OCI-LY7 (cell line): ENCODE results near the gene GALNT1. TPM values are rescaled to one million over a fixed set of nuclear protein-coding genes. Genes with fewer than 3 reads are reported as not detected.

Experiments used
- BruUV-seq: library from RNA; stranded (reverse); fragments of 400-500 nt; replicated peaks from 2 replicates; lab custom pipeline; 2021; lab: Mats Ljungman, UMichigan
- CTCF ChIA-PET: fragments of 300-600 bp; sonication (Branson Sonifier 250); formaldehyde crosslinking; loops from one replicate; lab custom pipeline; 2022; ENCODE audit warnings: antibody characterized with exemption; ENCODE audit not compliant: unreplicated experiment; lab: Charles Lee
- POLR2A ChIA-PET: fragments of 300-600 bp; sonication (Branson Sonifier 250); formaldehyde crosslinking; loops from one replicate; lab custom pipeline; 2022; ENCODE audit warnings: antibody characterized with exemption; lab: Charles Lee
- DNase-seq: peaks from one replicate; pipeline ENCODE4 v3.0.0-alpha.2; 2015; ENCODE audit warnings: low spot score
- H2AFZ ChIP-seq: fragments of 200-600 bp; sonication (generic), shearing (Covaris generic); 2 replicates; pipeline ENCODE4 v1.6.1; 2014; ENCODE audit warnings: mild to moderate bottlenecking, antibody characterized with exemption, low read length, moderate library complexity
- H3K27ac ChIP-seq: fragments of 200-600 bp; sonication (generic); 2 replicates; pipeline ENCODE4 v1.5.1; 2014; ENCODE audit warnings: mixed run types, low read depth, mild to moderate bottlenecking, moderate library complexity, low read length, inconsistent platforms; ENCODE audit not compliant: poor library complexity, severe bottlenecking
- H3K36me3 ChIP-seq: fragments of 200-600 bp; sonication (generic); 2 replicates; pipeline ENCODE4 v1.6.1; 2014; ENCODE audit warnings: mild to moderate bottlenecking, antibody characterized with exemption, low read length, moderate library complexity, mixed read lengths; ENCODE audit not compliant: insufficient read depth
- H3K4me1 ChIP-seq: fragments of 200-600 bp; sonication (generic); 2 replicates; pipeline ENCODE4 v1.5.1; 2014; ENCODE audit warnings: mild to moderate bottlenecking, low read length; ENCODE audit not compliant: insufficient read depth, poor library complexity, severe bottlenecking
- H3K4me2 ChIP-seq: fragments of 200-600 bp; sonication (generic); 2 replicates; pipeline ENCODE4 v1.6.1; 2014; ENCODE audit warnings: mild to moderate bottlenecking, low read length
- H3K4me3 ChIP-seq: fragments of 200-600 bp; sonication (generic); 2 replicates; pipeline ENCODE4 v1.5.1; 2014; ENCODE audit warnings: mild to moderate bottlenecking, low read depth, low read length; ENCODE audit not compliant: poor library complexity, severe bottlenecking
- H3K79me2 ChIP-seq: fragments of 200-600 bp; sonication (generic); 2 replicates; pipeline ENCODE4 v1.6.1; 2016; ENCODE audit warnings: low read depth, mild to moderate bottlenecking, low read length, moderate library complexity, mixed read lengths; ENCODE audit not compliant: insufficient read depth
- H3K9me2 ChIP-seq: fragments of 200-600 bp; sonication (generic); 2 replicates; pipeline ENCODE4 v1.6.1; 2016; ENCODE audit warnings: mild to moderate bottlenecking, low read length, mixed read lengths; ENCODE audit not compliant: insufficient read depth
- H3K9me3 ChIP-seq: fragments of 200-600 bp; sonication (generic); 2 replicates; pipeline ENCODE4 v1.6.1; 2014; ENCODE audit warnings: mild to moderate bottlenecking, mixed run types, low read length, mixed read lengths
- H4K20me1 ChIP-seq: fragments of 200-600 bp; sonication (generic); 2 replicates; pipeline ENCODE4 v1.6.1; 2014; ENCODE audit warnings: mild to moderate bottlenecking, antibody characterized with exemption, low read length, moderate library complexity, mixed read lengths; ENCODE audit not compliant: insufficient read depth
- EZH2phosphoT487 ChIP-seq: fragments of 200-600 bp; sonication (generic); IDR thresholded peaks from 2 replicates; pipeline ENCODE4 v1.6.1; 2018; ENCODE audit warnings: low read depth, borderline replicate concordance, mild to moderate bottlenecking, mixed run types, antibody characterized with exemption, low read length, moderate library complexity, mixed read lengths
- intact Hi-C: fragments of 100-400 bp; cut with micrococcal nuclease; formaldehyde crosslinking; loops from one replicate; pipeline ENCODE4 v1.10.0; 2022; ENCODE audit not compliant: unreplicated experiment
- total RNA-seq, 2 experiments: library from RNA; depleted of rRNA in 1 of 2; stranded (reverse); fragments of >200 nt in 1 of 2; shearing (Covaris generic) in 1 of 2; gene quantifications; 2 replicates each; pipeline ENCODE4 v1.2.3, GENCODE V29; 2014 to 2022
- TF ChIP-seq, protein P1 (sequence below): fragments of 200-600 bp; sonication (generic); conservative IDR thresholded peaks from 2 replicates; pipeline ENCODE4 v1.5.1; 2014; ENCODE audit warnings: mild to moderate bottlenecking, antibody characterized with exemption, low read length, moderate library complexity, mixed read lengths

GALNT1 gene
- total RNA-seq, 2 experiments from 2014 or later: 22.0 to 37.2 TPM

DNA sequence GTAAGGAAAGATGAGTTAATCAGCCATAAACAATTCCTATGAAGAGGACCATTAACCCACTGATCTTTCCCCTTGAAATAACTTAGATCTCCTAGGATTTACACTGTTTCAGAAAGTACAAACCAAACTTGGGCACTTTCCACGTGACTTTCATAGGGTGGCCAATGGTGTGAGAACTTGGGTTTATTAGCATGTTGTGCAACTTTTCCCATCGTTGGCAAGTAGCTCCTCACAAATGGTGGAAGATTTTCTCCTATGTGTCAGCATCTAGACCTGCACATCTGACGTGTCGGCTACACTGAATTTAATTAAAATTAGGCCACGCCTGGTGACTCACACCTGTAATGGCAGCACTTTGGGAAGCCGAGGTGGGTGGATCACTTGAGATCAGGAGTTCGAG, 116.3 kb downstream of the GALNT1 start:
- Histone ChIP-seq H3K4me3 (no peak overlapping the region), H3K4me1 (no peaks in the 10 kb centered on the region), H2AFZ (no peak overlapping the region), H3K9me3 (no peaks in the 10 kb centered on the region), H3K9me2 (no peaks in the 10 kb centered on the region), H3K4me2 (no peak overlapping the region), H4K20me1 (no peaks in the 10 kb centered on the region), H3K27ac (no peak overlapping the region), H3K36me3 (no peaks in the 10 kb centered on the region), H3K79me2 (no peaks in the 10 kb centered on the region)
- ChIA-PET CTCF (no interaction called here), POLR2A (no interaction called here)
- intact Hi-C loops: no loop called here
- no peak for DNase-seq
- BruUV-seq: no TSS peak
- TF ChIP-seq EZH2phosphoT487: no peak
- TF ChIP-seq, protein P1, sequence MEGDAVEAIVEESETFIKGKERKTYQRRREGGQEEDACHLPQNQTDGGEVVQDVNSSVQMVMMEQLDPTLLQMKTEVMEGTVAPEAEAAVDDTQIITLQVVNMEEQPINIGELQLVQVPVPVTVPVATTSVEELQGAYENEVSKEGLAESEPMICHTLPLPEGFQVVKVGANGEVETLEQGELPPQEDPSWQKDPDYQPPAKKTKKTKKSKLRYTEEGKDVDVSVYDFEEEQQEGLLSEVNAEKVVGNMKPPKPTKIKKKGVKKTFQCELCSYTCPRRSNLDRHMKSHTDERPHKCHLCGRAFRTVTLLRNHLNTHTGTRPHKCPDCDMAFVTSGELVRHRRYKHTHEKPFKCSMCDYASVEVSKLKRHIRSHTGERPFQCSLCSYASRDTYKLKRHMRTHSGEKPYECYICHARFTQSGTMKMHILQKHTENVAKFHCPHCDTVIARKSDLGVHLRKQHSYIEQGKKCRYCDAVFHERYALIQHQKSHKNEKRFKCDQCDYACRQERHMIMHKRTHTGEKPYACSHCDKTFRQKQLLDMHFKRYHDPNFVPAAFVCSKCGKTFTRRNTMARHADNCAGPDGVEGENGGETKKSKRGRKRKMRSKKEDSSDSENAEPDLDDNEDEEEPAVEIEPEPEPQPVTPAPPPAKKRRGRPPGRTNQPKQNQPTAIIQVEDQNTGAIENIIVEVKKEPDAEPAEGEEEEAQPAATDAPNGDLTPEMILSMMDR: no peak

DNA sequence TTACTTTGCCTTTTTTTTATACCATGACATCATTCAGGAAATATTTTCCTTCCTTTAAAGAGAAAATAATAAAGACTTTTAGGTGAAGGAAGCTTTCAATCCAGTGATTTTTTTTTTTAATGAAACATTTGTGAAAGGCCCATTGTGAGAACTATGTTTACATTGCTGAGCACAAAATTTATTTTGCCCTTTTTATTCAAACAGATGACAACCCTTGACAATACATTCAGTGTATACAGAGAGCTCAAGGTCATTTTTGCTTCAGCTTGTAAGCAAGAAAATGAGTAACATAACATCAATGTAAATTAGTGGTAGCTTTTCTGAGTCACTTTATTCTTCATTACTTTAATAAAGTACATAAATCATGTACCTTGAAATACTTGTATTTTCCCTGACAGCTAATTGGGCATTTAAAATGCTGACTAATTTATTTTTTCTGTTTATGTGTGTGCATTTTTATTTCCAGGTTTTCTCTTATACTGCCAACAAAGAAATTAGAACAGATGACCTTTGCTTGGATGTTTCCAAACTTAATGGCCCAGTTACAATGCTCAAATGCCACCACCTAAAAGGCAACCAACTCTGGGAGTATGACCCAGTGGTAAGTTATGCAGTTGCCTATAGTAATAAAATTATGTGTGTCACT, 121.6 kb downstream of the GALNT1 start:
- Histone ChIP-seq H3K4me2 (no peak overlapping the region), H3K9me3 (no peaks in the 10 kb centered on the region), H3K9me2 (no peaks in the 10 kb centered on the region), H3K4me3 (no peak overlapping the region), H3K4me1 (no peaks in the 10 kb centered on the region), H2AFZ (no peak overlapping the region), H4K20me1 (no peaks in the 10 kb centered on the region), H3K79me2 (no peaks in the 10 kb centered on the region), H3K36me3 (no peaks in the 10 kb centered on the region), H3K27ac (no peak overlapping the region)
- ChIA-PET CTCF (no interaction called here), POLR2A (no interaction called here)
- no TSS peak for BruUV-seq
- TF ChIP-seq, protein P1: no peak
- TF ChIP-seq EZH2phosphoT487: no peak
- DNase-seq: no peak
- intact Hi-C loops: no loop called here

DNA sequence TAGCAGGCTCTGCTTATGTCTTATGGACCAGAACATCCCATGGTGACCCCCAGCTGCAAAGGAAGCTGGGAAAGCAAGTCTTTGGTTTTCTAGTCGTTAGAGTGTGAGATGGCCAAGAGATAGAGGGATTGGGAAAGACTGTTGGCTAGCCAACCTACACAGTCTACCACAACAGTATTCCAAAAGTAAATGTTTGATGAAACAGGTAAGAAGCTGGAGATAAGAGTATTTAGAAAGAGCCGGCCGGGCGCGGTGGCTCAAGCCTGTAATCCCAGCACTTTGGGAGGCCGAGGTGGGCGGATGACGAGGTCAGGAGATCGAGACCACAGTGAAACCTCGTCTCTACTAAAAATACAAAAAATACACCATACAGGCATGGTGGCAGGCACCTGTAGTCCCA, 124.4 kb downstream of the GALNT1 start:
- Histone ChIP-seq H4K20me1 (no peaks in the 10 kb centered on the region), H3K36me3 (peaks cover 6% of the 10 kb centered on the region; the same call in 1 of the 2 replicates), H3K4me3 (no peak overlapping the region), H3K79me2 (no peaks in the 10 kb centered on the region), H3K4me2 (no peak overlapping the region), H3K9me3 (no peaks in the 10 kb centered on the region), H3K4me1 (no peaks in the 10 kb centered on the region), H3K27ac (no peak overlapping the region), H2AFZ (no peak overlapping the region), H3K9me2 (no peaks in the 10 kb centered on the region)
- TF ChIP-seq, protein P1: no peak
- no peak for TF ChIP-seq EZH2phosphoT487
- ChIA-PET POLR2A (no interaction called here), CTCF (no interaction called here)
- intact Hi-C loops: no loop called here
- no peak for DNase-seq
- BruUV-seq: no TSS peak
